ENCODE data around the gene HELZ2. TPM values are rescaled to one million over a fixed set of nuclear protein-coding genes. Genes with fewer than 3 reads are reported as not detected.

Gene HELZ2
- total RNA-seq, 1 experiment from 2014 or later = 27.5 TPM

DNA sequence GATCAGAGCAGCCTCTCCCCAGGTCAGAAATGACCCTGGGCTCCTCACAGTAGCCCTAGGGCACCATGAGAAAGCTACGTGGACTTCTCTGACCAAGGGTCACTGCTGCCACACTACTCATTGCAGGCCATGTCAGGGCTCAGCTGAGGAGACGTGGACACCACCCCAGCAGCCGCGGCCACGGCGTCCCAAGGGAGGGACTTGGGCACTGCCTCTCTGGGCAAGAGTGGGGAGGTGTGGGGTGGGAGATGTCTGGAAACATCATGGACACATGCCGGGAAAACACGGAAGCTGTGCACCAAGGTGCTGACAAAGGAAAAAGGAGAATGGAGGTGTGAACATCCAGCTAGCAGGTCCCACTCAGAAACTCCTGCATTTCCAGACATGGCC lies 43.8 kb upstream of the HELZ2 start:
- Mint-ChIP-seq H3K27me3 (ENCODE audit: low read depth) (no peaks in the 10 kb centered on the region; the same call in 1 of the 2 replicates), H3K36me3 (peaks cover 43% of the 10 kb centered on the region), H3K4me3 (no peak overlapping the region), H3K27ac (no peak overlapping the region), H3K4me1 (peaks cover 7% of the 10 kb centered on the region), H3K9me3 (peaks cover 14% of the 10 kb centered on the region)
- POLR2A ChIA-PET = interaction anchor here (0.8 to 1.0 kb wide), 2 partner anchors 17 to 24 kb away, joined by 3 to 4 read pairs; no protein-coding TSS in a partner anchor
- CTCF ChIA-PET = no interaction called here
- no peak for TF ChIP-seq FOXJ3 (CRISPR knock-in tag; IDR thresholded peaks at IDR 0.05; ENCODE audit: borderline replicate concordance)
- TF ChIP-seq, protein P1, sequence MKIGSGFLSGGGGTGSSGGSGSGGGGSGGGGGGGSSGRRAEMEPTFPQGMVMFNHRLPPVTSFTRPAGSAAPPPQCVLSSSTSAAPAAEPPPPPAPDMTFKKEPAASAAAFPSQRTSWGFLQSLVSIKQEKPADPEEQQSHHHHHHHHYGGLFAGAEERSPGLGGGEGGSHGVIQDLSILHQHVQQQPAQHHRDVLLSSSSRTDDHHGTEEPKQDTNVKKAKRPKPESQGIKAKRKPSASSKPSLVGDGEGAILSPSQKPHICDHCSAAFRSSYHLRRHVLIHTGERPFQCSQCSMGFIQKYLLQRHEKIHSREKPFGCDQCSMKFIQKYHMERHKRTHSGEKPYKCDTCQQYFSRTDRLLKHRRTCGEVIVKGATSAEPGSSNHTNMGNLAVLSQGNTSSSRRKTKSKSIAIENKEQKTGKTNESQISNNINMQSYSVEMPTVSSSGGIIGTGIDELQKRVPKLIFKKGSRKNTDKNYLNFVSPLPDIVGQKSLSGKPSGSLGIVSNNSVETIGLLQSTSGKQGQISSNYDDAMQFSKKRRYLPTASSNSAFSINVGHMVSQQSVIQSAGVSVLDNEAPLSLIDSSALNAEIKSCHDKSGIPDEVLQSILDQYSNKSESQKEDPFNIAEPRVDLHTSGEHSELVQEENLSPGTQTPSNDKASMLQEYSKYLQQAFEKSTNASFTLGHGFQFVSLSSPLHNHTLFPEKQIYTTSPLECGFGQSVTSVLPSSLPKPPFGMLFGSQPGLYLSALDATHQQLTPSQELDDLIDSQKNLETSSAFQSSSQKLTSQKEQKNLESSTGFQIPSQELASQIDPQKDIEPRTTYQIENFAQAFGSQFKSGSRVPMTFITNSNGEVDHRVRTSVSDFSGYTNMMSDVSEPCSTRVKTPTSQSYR (CRISPR knock-in tag; IDR thresholded peaks at IDR 0.05) = no peak
- TF ChIP-seq, protein P2, sequence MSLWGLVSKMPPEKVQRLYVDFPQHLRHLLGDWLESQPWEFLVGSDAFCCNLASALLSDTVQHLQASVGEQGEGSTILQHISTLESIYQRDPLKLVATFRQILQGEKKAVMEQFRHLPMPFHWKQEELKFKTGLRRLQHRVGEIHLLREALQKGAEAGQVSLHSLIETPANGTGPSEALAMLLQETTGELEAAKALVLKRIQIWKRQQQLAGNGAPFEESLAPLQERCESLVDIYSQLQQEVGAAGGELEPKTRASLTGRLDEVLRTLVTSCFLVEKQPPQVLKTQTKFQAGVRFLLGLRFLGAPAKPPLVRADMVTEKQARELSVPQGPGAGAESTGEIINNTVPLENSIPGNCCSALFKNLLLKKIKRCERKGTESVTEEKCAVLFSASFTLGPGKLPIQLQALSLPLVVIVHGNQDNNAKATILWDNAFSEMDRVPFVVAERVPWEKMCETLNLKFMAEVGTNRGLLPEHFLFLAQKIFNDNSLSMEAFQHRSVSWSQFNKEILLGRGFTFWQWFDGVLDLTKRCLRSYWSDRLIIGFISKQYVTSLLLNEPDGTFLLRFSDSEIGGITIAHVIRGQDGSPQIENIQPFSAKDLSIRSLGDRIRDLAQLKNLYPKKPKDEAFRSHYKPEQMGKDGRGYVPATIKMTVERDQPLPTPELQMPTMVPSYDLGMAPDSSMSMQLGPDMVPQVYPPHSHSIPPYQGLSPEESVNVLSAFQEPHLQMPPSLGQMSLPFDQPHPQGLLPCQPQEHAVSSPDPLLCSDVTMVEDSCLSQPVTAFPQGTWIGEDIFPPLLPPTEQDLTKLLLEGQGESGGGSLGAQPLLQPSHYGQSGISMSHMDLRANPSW (CRISPR knock-in tag; conservative IDR thresholded peaks at IDR 0.05; ENCODE audit: low read depth) = no peak
- TF ChIP-seq, protein P3, sequence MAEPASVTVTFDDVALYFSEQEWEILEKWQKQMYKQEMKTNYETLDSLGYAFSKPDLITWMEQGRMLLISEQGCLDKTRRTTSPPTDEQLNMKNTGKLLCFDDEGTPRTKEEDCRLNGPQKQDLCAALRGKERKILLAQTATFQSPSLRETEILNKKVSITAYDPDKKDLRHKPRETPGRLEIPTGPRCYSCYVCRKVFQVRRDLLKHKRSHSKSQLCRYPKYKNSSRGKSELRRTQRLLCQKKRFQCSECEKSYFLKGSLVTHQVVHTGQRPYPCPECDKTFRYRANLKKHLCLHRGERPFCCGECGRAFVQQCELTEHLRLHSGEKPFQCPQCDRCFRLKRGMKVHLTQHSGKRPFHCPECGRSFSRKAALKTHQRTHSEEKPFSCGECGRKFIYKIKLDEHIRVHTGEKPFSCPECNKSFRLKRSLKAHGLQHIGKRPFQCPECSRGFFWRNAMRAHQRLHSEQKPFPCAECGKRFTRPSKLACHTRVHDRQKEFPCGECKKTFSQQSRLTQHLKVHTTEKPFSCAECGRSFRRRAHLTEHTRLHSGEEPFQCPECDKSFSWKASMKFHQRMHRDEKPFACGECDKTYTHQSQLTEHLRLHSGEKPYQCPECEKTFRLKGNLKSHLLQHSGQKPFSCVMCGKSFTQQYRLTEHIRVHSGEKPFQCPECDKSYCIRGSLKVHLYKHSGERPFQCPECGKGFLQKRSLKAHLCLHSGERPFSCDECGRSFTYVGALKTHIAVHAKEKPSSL (CRISPR knock-in tag; conservative IDR thresholded peaks at IDR 0.05) = no peak
- no peak for TF ChIP-seq ZNF232 (CRISPR knock-in tag; IDR thresholded peaks at IDR 0.05)
- TF ChIP-seq, protein P4, sequence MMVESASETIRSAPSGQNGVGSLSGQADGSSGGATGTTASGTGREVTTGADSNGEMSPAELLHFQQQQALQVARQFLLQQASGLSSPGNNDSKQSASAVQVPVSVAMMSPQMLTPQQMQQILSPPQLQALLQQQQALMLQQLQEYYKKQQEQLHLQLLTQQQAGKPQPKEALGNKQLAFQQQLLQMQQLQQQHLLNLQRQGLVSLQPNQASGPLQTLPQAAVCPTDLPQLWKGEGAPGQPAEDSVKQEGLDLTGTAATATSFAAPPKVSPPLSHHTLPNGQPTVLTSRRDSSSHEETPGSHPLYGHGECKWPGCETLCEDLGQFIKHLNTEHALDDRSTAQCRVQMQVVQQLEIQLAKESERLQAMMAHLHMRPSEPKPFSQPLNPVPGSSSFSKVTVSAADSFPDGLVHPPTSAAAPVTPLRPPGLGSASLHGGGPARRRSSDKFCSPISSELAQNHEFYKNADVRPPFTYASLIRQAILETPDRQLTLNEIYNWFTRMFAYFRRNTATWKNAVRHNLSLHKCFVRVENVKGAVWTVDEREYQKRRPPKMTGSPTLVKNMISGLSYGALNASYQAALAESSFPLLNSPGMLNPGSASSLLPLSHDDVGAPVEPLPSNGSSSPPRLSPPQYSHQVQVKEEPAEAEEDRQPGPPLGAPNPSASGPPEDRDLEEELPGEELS (CRISPR knock-in tag; IDR thresholded peaks at IDR 0.05) = no peak
- no peak for TF ChIP-seq NFE2L1 (CRISPR knock-in tag; IDR thresholded peaks at IDR 0.05)
- no peak for TF ChIP-seq ZNF423 (CRISPR knock-in tag; IDR thresholded peaks at IDR 0.05)
- no peak for TF ChIP-seq SP1 (CRISPR knock-in tag; conservative IDR thresholded peaks at IDR 0.05)
- TF ChIP-seq ZNF317 (CRISPR knock-in tag; IDR thresholded peaks at IDR 0.05; ENCODE audit: borderline replicate concordance, low read depth) = no peak
- TF ChIP-seq PRRX2 (CRISPR knock-in tag; IDR thresholded peaks at IDR 0.05) = no peak
- TF ChIP-seq TEAD1 (CRISPR knock-in tag; IDR thresholded peaks at IDR 0.05) = no peak
- TF ChIP-seq, protein P5, sequence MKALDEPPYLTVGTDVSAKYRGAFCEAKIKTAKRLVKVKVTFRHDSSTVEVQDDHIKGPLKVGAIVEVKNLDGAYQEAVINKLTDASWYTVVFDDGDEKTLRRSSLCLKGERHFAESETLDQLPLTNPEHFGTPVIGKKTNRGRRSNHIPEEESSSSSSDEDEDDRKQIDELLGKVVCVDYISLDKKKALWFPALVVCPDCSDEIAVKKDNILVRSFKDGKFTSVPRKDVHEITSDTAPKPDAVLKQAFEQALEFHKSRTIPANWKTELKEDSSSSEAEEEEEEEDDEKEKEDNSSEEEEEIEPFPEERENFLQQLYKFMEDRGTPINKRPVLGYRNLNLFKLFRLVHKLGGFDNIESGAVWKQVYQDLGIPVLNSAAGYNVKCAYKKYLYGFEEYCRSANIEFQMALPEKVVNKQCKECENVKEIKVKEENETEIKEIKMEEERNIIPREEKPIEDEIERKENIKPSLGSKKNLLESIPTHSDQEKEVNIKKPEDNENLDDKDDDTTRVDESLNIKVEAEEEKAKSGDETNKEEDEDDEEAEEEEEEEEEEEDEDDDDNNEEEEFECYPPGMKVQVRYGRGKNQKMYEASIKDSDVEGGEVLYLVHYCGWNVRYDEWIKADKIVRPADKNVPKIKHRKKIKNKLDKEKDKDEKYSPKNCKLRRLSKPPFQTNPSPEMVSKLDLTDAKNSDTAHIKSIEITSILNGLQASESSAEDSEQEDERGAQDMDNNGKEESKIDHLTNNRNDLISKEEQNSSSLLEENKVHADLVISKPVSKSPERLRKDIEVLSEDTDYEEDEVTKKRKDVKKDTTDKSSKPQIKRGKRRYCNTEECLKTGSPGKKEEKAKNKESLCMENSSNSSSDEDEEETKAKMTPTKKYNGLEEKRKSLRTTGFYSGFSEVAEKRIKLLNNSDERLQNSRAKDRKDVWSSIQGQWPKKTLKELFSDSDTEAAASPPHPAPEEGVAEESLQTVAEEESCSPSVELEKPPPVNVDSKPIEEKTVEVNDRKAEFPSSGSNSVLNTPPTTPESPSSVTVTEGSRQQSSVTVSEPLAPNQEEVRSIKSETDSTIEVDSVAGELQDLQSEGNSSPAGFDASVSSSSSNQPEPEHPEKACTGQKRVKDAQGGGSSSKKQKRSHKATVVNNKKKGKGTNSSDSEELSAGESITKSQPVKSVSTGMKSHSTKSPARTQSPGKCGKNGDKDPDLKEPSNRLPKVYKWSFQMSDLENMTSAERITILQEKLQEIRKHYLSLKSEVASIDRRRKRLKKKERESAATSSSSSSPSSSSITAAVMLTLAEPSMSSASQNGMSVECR (CRISPR knock-in tag; IDR thresholded peaks at IDR 0.05; ENCODE audit: borderline replicate concordance) = no peak
- no peak for TF ChIP-seq FOXP1 (CRISPR knock-in tag; IDR thresholded peaks at IDR 0.05; ENCODE audit: borderline replicate concordance)
- TF ChIP-seq, protein P6, sequence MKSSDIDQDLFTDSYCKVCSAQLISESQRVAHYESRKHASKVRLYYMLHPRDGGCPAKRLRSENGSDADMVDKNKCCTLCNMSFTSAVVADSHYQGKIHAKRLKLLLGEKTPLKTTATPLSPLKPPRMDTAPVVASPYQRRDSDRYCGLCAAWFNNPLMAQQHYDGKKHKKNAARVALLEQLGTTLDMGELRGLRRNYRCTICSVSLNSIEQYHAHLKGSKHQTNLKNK (CRISPR knock-in tag; IDR thresholded peaks at IDR 0.05) = no peak
- TF ChIP-seq, protein P7, sequence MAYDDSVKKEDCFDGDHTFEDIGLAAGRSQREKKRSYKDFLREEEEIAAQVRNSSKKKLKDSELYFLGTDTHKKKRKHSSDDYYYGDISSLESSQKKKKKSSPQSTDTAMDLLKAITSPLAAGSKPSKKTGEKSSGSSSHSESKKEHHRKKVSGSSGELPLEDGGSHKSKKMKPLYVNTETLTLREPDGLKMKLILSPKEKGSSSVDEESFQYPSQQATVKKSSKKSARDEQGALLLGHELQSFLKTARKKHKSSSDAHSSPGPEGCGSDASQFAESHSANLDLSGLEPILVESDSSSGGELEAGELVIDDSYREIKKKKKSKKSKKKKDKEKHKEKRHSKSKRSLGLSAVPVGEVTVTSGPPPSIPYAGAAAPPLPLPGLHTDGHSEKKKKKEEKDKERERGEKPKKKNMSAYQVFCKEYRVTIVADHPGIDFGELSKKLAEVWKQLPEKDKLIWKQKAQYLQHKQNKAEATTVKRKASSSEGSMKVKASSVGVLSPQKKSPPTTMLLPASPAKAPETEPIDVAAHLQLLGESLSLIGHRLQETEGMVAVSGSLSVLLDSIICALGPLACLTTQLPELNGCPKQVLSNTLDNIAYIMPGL (CRISPR knock-in tag; IDR thresholded peaks at IDR 0.05) = no peak
- TF ChIP-seq NFATC4 (CRISPR knock-in tag; IDR thresholded peaks at IDR 0.05) = no peak
- no peak for TF ChIP-seq ZNF396 (CRISPR knock-in tag; IDR thresholded peaks at IDR 0.05; ENCODE audit: borderline replicate concordance)
- TF ChIP-seq ELF4 (CRISPR knock-in tag; IDR thresholded peaks at IDR 0.05; ENCODE audit: low read depth) = no peak
- DNase-seq (ENCODE audit: low spot score) = no peak
- ATAC-seq = no peak
